COR-L47 (cell line): Measurements from ENCODE around the gene PRSS35.
"Not testable (repeated sequence)": the region's sequence is repeated elsewhere in the genome, so short reads cannot be mapped to it uniquely, and the experiment has no call there.

Experiments
- DNase-seq: peaks from one replicate; lab custom pipeline; 2025; lab: John Stamatoyannopoulos, UW

PRSS35 gene

DNA sequence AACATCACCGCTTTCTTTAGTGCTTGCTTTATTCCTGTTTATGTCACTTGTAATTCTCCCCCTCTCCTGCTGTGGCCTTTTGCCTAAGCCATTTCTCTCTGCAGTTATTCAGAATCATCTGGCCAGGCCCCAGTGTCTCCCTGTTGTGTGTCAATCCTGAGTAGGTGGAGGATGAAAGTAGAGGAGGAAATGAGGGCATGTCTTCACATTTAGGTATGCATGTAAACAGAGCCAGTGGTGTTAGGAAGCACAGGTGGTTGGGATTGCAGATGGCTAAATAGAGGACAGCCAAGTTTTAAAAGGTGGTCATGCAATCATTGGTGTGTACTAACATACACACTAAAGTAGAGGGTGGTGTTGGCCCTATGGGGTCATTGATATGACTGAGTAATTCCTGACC lies 5.2 kb downstream of the PRSS35 start:
- DNase-seq, result no peak

DNA sequence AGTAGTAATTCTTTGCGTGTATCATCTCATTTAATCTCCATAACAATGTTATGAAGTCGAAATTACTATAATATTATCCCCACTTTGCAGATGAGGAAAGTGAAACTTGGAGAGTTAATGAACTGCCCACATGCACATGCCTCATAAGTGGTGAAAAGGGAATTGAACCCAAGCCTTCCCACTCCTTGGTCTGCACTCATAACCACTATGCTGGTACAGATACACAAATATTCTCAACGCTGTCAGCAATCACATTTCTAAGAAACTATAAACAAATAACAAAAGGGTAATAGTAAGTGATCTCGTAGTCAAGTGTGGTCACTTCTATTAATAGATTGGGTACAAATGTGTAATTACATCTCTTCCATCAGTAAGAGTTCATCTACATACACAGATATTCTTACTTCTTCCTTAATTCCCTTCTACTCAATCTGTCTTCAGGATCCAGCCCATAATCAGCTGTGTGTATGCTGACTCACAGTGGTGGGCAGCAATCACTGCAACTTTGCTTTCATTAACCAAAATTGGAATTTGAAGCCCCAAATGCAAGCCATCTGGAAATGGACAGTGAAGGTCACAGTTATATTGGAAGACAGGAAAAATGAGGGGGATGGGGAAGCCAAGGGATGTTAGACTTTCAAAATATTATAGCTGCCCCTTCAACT lies 6.6 kb downstream of the PRSS35 start:
- no peak for DNase-seq

DNA sequence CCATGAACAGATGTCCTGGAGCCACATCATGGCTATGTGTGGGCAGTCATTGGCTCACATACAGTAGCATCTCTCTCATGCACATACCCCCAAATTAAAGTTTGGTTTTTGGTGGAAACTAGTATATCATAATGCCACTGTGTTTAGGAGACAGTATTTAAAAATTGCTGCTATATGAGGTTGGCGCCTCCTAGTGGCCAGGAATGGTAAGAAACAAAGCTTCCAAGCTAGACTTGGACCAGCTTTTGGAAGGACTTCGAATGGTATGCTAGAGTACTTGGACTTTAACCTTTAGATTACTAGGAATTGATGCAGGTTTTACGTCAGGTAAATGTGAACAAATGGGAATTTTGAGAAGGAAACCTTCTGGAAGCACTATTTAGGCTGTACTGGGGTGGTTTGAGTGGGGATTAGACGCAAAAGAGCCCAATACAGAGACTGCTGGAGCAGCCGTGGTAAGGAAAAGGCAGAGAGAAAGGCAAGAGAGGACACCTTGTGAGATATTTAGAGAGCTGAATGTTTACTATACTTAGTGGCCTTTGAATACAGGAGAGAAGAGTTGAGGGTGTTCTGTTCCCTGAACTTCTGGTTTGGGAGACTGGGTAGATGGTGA lies 23.8 kb downstream of the PRSS35 start:
- no peak for DNase-seq

DNA sequence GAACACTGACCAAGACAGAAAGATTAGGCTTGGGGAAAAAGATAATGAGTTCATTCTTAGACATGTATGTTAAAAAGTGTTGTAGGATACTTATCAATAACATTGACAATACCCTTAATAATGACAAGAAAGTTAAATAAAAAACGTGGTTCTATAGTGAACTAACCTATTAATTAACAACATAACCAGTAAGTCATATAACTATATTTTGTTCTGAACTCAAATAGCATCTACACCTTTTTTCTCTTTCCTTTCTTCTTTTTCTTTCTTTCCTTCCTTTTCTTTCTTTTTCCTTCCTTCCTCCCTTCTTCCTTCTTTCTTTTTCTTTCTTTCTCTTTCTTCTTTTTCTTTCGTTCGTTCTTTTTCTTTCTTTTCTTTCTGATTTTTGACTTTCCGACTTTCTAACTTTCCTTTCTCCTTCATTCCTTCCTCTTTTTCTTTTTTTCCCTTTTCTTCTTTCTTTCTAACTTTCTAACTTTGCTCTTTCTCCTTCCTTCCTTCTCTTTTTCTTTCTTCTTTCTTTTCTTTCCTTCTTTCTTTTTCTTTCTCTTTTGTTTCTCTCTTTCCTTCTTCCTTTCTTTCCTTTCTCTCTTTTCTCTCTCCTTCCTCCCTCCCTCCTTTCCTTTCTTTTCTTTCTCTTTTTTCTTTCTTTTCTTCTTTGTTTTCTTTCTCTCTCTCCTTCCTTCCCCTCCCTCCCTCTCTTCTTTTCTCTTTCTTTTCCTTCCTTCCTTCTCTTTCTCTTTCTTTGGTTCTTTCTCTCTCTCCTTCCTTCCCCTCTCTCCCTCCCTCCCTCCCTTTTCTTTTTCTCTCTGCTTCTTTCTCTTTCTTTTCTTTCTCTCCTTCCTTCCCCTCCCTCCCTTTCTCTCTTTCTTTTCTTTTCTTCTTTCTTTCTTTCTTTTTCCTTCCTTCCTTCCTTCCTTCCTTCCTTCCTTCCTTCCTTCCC lies 24.6 kb downstream of the PRSS35 start:
- no peak for DNase-seq

DNA sequence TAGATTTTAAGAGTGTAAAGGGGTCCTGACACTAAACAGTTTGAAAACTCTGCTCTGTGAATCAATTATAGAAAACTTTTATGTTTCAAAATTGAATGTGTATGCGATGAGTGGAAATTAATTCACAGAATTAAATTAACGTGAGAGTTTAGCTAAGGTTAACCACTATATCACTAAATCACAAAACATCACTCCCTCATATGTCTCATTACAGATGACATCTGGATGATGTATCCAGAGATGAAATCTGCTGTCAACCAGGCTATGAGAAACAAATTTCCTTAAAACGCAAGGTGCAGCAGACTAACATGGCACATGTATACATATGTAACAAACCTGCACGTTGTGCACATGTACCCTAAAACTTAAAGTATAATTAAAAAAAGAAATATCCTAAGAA lies 27.3 kb downstream of the PRSS35 start:
- no peak for DNase-seq

DNA sequence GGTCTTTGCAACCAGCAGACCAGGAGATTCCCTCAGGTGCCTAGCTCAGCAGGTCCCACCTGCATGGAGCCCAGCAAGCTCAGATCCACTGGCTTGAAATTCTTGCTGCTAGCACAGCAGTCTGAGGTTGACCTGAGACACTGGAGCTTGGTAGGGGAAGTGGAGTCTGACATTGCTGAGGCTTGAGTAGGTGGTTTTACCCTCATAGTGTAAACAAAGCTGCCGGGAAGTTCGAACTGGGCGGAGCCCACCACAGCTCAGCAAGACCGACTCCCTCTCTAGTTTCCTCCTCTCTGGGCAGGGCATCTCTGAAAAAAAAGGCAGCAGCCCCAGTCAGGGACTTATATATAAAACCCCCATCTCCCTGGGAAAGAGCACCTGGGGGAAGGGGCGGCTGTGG lies 34.3 kb downstream of the PRSS35 start:
- no peak for DNase-seq

DNA sequence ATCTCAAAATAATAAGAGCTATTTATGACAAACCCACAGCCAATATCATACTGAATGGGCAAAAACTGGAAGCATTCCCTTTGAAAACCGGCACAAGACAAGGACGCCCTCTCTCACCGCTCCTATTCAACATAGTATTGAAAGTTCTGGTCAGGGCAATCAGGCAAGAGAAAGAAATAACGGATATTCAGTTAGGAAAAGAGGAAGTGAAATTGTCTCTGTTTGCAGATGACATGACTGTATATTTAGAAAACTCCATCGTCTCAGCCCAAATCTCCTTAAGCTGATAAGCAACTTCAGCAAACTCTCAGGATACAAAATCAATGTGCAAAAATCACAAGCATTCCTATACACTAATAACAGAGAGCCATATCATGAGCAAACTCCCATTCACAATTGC lies 38.1 kb downstream of the PRSS35 start:
- DNase-seq, result not testable (repeated sequence)

DNA sequence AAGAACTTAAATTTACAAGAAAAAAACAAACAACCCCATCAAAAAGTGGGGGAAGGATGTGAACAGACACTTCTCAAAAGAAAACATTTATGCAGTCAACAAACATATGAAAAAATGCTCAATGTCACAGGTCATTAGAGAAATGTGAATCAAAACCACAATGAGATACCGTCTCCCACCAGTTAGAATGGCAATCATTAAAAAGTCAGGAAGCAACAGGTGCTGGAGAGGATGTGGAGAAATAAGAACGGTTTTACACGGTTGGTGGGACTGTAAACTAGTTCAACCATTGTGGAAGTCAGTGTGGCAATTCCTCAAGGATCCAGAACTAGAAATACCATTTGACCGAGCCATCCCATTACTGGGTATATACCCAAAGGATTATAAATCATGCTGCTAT lies 39.4 kb downstream of the PRSS35 start:
- DNase-seq, result not testable (repeated sequence)

DNA sequence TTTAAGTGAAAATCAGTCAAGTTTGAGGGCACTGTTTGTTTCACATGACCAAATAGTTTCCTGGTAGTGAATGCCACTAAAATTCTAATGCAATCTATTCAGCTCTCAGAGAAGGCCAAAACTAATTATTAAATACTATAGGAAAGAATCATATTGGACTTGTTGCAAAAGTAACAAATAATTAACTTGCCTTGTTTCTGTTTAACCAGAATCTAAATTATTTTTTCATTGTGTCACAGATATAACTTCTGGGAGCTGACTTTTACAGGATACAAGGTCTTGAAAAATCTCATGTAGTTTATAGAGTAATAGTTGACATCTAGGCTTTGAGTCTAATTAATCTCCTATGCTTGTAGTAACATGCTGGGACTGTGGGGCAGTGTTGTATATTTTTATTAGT lies 44.5 kb downstream of the PRSS35 start:
- DNase-seq, result no peak

DNA sequence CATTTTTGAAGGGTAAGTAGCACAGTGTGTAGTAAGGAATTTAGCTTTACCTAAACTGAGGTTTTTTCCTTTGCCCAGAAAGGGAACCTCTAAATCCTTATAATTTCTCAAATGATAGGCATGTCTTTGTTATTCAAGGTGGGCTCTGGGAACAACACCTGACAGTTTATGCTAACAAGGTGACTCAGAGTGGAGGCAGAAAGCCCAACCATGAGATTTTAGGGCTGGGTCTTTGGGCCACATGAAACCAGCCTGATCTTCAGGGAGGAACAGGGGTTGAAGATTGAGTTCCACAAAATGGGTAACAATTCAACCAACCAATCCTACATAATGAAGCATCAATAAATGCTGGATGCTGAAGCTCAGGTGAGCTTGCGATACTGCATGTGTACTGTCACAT lies 46.6 kb downstream of the PRSS35 start:
- DNase-seq, result no peak

DNA sequence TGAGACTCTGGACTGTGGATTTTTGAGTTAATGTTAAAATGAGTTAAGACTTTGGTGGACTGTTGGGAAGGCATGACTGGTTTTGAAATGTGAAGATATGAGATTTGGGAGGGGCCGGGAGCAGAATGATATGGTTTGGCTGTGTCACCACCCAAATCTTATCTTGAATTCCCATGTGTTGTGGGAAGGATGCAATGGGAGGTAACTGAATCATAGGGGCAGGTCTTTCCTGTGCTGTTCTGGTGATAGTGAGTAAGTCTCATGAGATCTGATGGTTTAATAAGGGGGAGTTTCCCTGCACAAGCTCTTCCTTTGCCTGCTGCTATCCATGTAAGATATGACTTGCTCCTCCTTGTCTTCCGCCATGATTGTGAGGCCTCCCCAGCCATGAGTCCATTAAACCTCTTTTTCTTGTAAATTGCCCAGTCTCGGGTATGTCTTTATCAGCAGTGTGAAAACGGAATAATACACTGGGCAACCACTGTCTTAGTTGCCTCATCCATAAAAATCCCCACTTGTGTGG lies 59.4 kb downstream of the PRSS35 start:
- not testable (repeated sequence) for DNase-seq

DNA sequence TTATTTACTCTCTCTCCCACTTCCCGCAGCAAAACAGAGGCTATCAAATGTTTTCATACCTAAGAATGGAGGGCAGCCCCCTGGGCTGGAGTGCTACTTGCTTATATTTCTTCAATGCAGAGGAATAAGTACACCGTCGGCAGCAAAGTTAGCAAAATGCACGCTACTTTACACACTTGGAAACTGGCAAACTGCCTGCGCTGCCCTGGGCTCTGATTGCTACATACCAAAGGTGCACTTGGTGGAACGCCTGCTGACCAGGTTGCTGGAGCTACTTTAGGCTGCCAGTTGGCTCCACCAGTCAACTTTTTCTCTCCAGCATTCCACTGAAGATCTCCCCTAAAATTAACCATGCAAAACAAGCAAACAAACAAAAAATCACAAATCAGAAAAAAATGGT lies 62.4 kb downstream of the PRSS35 start:
- no peak for DNase-seq
